Heart left ventricle (tissue), 16 donors: Measurements from ENCODE around the gene HYPK. TPM values are rescaled to one million over a fixed set of nuclear protein-coding genes. Genes with fewer than 3 reads are reported as not detected.
A peak's percentile ranks its signal among the peaks of the same experiment; 100 is the strongest.

Source experiments
- ATAC-seq, 4 donors: fragments of 200-7000 bp; cut with Tn5 transposase; one replicate each; pipeline ENCODE4 v1.9.1; 2020 to 2022; ENCODE audit warnings: moderate library complexity in 4 of 4, mild to moderate bottlenecking in 3 of 4, moderate number of reproducible peaks in 1 of 4
- DNase-seq, 5 donors: peaks; one replicate each; pipeline ENCODE4 v3.0.0-alpha.2; 2020
- H3K27ac ChIP-seq, 12 donors: fragments of 200-600 bp; sonication (generic) in 4 of 12; one replicate each; pipeline versions ENCODE4 v1.5.0 to v1.8.0; 2016 to 2022; ENCODE audit warnings: mild to moderate bottlenecking in 2 of 12
- H3K27me3 ChIP-seq, 9 donors: fragments of 200-600 bp; sonication (generic) in 2 of 9; one replicate each; pipeline versions ENCODE4 v1.5.1 to v1.8.0; 2016 to 2022; ENCODE audit warnings: mild to moderate bottlenecking in 3 of 9
- H3K36me3 ChIP-seq, 9 donors: fragments of 200-600 bp; sonication (generic) in 2 of 9; one replicate each; pipeline versions ENCODE4 v1.5.0 to v1.8.0; 2018 to 2022; ENCODE audit warnings: mild to moderate bottlenecking in 2 of 9
- H3K4me1 ChIP-seq, 12 donors: fragments of 200-600 bp; sonication (generic) in 4 of 12; one replicate each; pipeline versions ENCODE4 v1.5.0 to v1.8.0; 2016 to 2022; ENCODE audit warnings: mild to moderate bottlenecking in 3 of 12
- H3K4me3 ChIP-seq, 12 donors: fragments of 200-600 bp; sonication (generic) in 4 of 12; one replicate each; pipeline versions ENCODE4 v1.5.0 to v1.8.0; 2017 to 2022; ENCODE audit warnings: mild to moderate bottlenecking in 9 of 12, moderate library complexity in 4 of 12
- H3K9me3 ChIP-seq, 12 donors: fragments of 200-600 bp; sonication (generic) in 4 of 12; one replicate each; pipeline versions ENCODE4 v1.5.0 to v1.8.0; 2016 to 2022; ENCODE audit warnings: mild to moderate bottlenecking in 1 of 12
- POLR2A ChIP-seq, 2 donors: fragments of 450-650 bp; IDR thresholded peaks; one replicate each; pipeline ENCODE4 v1.6.1; 2017; ENCODE audit warnings: antibody characterized with exemption in 2 of 2, mild to moderate bottlenecking in 2 of 2, moderate library complexity in 2 of 2
- WGBS, 4 donors: extraction: QIAGEN DNeasy Blood & Tissue Kit in 2 of 4; methylation state at CpG; one replicate each; pipeline versions ENCODE4 v1.1.5 to v1.1.7; 2013 to 2018; 5-methylcytosine and 5-hydroxymethylcytosine counted together
- intact Hi-C, 10 donors: fragments of 100-400 bp; cut with DNase I; formaldehyde crosslinking; loops; one replicate each; pipeline versions ENCODE4 v1.11.1 to v1.14.2; 2022
- polyA plus RNA-seq, 2 donors: library from polyadenylated mRNA; stranded (reverse); fragments of 200-250 nt; gene quantifications; one replicate each; pipeline ENCODE4 v1.2.3, GENCODE V29; 2013
- total RNA-seq, 9 donors: library from RNA; depleted of rRNA in 2 of 9; stranded (reverse); fragments of >200 nt in 2 of 9; fragmentation: NEBNext Ultra II Directional in 3 of 9; extraction: Animal tissue kit (Norgen Biotek cat#: 25700) in 3 of 9; gene quantifications; one replicate each; pipeline versions ENCODE4 v1.1.0 to v1.2.4, GENCODE V29; 2016 to 2023
- TF ChIP-seq, protein P1 (sequence below), 12 donors: fragments of 200-600 bp; sonication (generic) in 4 of 12; IDR thresholded peaks; one replicate each; pipeline versions ENCODE4 v1.5.0 to v1.8.0; 2018 to 2022; ENCODE audit warnings: antibody characterized with exemption in 12 of 12, mild to moderate bottlenecking in 5 of 12
- donor health status: ischemic (EF 13 %, LVEDD 7.1; RV severe dilation, severe dysfunction).
- donor health status: healthy with polysubstance abuse.
- donor health status: DM: no; HTN: yes; CAD: no.
- donor health status: DM: no; HTN: no; CAD: no.
- donor health status: ischemic (EF 25% LVEDD 6.9; RV normal size, moderate dysfunction).
- donor health status: ischemic (EF 25% LVEDD 5.7; RV mildly dilated, moderate dysfunction).
- donor health status: healthy.
- donor health status: DM: yes; HTN: yes; CAD: no.
- donor health status: ischemic (EF 35%, LVEDD 5.7; RV mildly dilated, moderate dysfunction).
- donor health status: nonischemic (EF 11% LVEDD 7.7; RV severe dilation, severe dysfunction).
- donor health status: DM: yes; HTN: yes; CAD: no.
- donor health status: PGD.
- donor health status: ischemic (EF 29% LVEDD 5.4; RV normal size, mild dysfunction).
- donor health status: nonischemic (EF 23%, LVEDD 6.1; RV moderate dilation, normal function).

The HYPK gene
- total and polyA plus RNA-seq, 11 donors: 10.3 to 56.5 (median 14.5) TPM

DNA sequence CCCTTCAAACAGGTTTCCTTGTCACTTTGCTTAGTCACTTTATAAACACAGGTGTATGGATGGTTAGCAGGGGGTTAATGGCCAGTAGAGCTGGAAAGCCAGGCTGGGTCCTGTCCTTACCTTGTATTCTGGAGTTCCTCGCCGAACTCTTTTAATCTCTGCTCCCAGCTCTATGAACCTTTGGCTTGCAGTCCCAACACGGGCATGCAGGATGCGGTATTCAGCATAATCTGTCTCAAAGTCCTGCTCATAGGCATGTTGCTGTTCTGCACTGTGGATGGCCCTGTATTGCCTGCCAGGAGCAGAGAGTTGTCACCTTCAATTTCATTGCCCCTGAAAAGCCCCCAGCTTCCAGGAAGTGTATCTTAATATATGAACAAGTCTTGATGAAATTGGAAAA lies 26.3 kb upstream of the HYPK start:
- WGBS, 4 donors: 66 to 79% (median 70%) methylated on average over 4 of the region's 4 CpGs
- intact Hi-C loops: no loop called here
- TF ChIP-seq, protein P1, sequence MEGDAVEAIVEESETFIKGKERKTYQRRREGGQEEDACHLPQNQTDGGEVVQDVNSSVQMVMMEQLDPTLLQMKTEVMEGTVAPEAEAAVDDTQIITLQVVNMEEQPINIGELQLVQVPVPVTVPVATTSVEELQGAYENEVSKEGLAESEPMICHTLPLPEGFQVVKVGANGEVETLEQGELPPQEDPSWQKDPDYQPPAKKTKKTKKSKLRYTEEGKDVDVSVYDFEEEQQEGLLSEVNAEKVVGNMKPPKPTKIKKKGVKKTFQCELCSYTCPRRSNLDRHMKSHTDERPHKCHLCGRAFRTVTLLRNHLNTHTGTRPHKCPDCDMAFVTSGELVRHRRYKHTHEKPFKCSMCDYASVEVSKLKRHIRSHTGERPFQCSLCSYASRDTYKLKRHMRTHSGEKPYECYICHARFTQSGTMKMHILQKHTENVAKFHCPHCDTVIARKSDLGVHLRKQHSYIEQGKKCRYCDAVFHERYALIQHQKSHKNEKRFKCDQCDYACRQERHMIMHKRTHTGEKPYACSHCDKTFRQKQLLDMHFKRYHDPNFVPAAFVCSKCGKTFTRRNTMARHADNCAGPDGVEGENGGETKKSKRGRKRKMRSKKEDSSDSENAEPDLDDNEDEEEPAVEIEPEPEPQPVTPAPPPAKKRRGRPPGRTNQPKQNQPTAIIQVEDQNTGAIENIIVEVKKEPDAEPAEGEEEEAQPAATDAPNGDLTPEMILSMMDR (IDR thresholded peaks at IDR 0.05): no peak
- no peak for TF ChIP-seq POLR2A (IDR thresholded peaks at IDR 0.05)
- Histone ChIP-seq H3K4me1 (peaks cover 0 to 41% (median 13%) of the 10 kb centered on the region in 12 donors), H3K27me3 (no peaks in the 10 kb centered on the region), H3K36me3 (peaks cover 0 to 57% (median 48%) of the 10 kb centered on the region in 9 donors), H3K27ac (peak overlapping the region in 1 of 12 donors; percentile 28), H3K9me3 (no peaks in the 10 kb centered on the region), H3K4me3 (no peak overlapping the region)
- ATAC-seq (no peak), DNase-seq (no peak)

DNA sequence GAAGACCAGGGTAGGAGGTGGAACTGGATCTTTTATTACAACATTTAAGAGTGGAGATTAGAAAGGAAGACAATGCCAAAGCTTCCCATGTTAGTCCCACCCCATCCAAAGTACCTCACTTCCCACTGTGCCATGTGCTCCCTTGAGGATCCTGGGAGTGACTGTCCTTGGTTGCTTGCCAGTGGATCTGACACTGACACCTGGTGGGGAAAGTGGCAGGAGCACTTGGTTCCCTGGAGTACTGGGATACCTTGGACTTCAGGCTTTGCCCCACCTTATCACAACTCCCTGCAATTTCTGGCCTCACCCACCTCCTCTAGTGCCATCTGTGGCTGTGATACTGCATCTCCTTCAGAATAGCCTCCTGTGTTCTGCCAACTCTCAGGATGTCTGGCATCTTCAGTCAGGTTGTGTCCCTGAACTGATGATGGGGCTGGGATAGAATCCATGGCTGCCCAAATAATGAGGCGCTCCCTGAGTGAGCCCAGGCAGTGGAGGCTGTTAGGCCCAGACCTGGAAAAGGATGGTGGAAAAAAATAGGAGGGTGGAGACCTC lies 24.9 kb upstream of the HYPK start:
- peak overlapping the region in 2 of 12 donors; percentile 20 to 91 for H3K27ac ChIP-seq
- peak in 1 of 5 donors; percentile 31 for DNase-seq
- intact Hi-C loops: no loop called here
- H3K27me3 ChIP-seq: no peaks in the 10 kb centered on the region
- ATAC-seq: peak in 3 of 4 donors; percentile 13 to 28 (median 17)
- H3K36me3 ChIP-seq: peaks cover 0 to 43% (median 34%) of the 10 kb centered on the region in 9 donors
- no peak for TF ChIP-seq POLR2A (IDR thresholded peaks at IDR 0.05)
- TF ChIP-seq, protein P1 (IDR thresholded peaks at IDR 0.05): peak in 6 of 12 donors; percentile 16 to 42 (median 25)
- peaks cover 0 to 32% (median 13%) of the 10 kb centered on the region in 12 donors for H3K4me1 ChIP-seq
- no peaks in the 10 kb centered on the region for H3K9me3 ChIP-seq
- WGBS, 4 donors: 93 to 100% (median 100%) methylated on average over 1 of the region's 1 CpG
- no peak overlapping the region for H3K4me3 ChIP-seq

DNA sequence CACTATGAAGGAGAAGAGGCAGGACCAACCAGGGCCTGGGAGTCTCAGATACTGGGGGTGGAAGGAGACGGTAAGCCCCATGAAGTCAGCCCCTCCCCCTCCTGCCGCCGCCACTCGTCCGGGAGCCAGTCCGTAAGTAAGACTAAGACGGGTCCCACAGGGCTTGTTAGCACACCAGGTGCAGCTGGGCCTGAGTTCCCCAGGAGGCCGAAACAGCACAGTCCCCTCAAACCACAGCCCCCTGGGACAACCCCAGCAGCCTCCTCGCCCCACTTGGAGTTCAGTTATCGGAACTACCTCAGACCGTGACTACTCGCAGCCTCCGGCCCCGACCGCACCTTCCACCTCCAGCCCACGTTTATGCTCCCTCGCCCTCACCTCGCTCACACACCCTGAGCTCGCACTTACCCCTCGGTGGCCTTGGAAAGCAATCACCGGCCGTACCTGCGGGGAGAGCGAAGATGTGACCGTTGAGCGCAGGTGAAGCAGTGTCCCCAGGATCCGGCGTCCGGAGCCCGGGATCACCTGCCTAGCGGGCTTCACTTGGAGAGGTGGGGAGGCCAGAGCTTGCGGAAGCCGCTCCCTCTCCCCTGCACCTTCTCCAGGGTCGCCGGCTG lies 24.2 kb upstream of the HYPK start:
- intact Hi-C loops: no loop called here

More for the DNA sequence above, 24.2 kb upstream of the HYPK start:
- peak in 3 of 5 donors; percentile 26 to 39 (median 30) for DNase-seq
- Histone ChIP-seq H3K4me3 (peak overlapping the region; percentile 43 to 83 (median 69)), H3K9me3 (no peaks in the 10 kb centered on the region), H3K4me1 (peaks cover 0 to 32% (median 13%) of the 10 kb centered on the region in 12 donors), H3K27me3 (no peaks in the 10 kb centered on the region), H3K27ac (peak overlapping the region; percentile 30 to 91 (median 81)), H3K36me3 (peaks cover 0 to 36% (median 27%) of the 10 kb centered on the region in 9 donors)
- 44 to 56% (median 53%) methylated on average over 32 to 35 of the region's 35 CpGs for WGBS, 4 donors
- TF ChIP-seq, protein P1 (IDR thresholded peaks at IDR 0.05): no peak
- TF ChIP-seq POLR2A (IDR thresholded peaks at IDR 0.05): no peak
- peak in 2 of 4 donors; percentile 8 for ATAC-seq
